GM18858 (cell line): ENCODE results near the gene MRPS16.

Experiments
- ATAC-seq: cut with Tn5 transposase; IDR thresholded peaks from one replicate; pipeline ENCODE4 v1.9.1; 2021; ENCODE audit not compliant: unreplicated experiment

MRPS16 gene

GRCh38 chr10:73244866-73245477, 7.5 kb downstream of the MRPS16 start:
- ATAC-seq: no peak

- no peak for ATAC-seq
These were observed 12.5 kb downstream of the MRPS16 start for GRCh38 chr10:73239908-73240307.

GRCh38 chr10:73238990-73239566, 13.4 kb downstream of the MRPS16 start:
- no peak for ATAC-seq

GRCh38 chr10:73234695-73235094, 17.7 kb downstream of the MRPS16 start:
- no peak for ATAC-seq

- no peak for ATAC-seq
These were observed 18.6 kb downstream of the MRPS16 start for GRCh38 chr10:73233883-73234282.

GRCh38 chr10:73232887-73233286, 19.6 kb downstream of the MRPS16 start:
- ATAC-seq: no peak

- ATAC-seq: no peak
These were observed 22.9 kb downstream of the MRPS16 start for GRCh38 chr10:73229567-73229966.

- ATAC-seq: no peak
These were observed 24.2 kb downstream of the MRPS16 start for GRCh38 chr10:73228247-73228646.

- no peak for ATAC-seq
These were observed 25.8 kb downstream of the MRPS16 start for GRCh38 chr10:73226663-73227062.

- ATAC-seq: no peak
These were observed 26.9 kb downstream of the MRPS16 start for GRCh38 chr10:73225518-73225917.

GRCh38 chr10:73220989-73221388, 31.5 kb downstream of the MRPS16 start:
- ATAC-seq: no peak

- ATAC-seq: no peak
These were observed 33.1 kb downstream of the MRPS16 start for GRCh38 chr10:73219384-73219783.

GRCh38 chr10:73218431-73219191, 33.8 kb downstream of the MRPS16 start:
- no peak for ATAC-seq

GRCh38 chr10:73217628-73218027, 34.8 kb downstream of the MRPS16 start:
- ATAC-seq: no peak

- ATAC-seq: no peak
These were observed 36.7 kb downstream of the MRPS16 start for GRCh38 chr10:73215749-73216148.

- ATAC-seq: no peak
These were observed 41.2 kb downstream of the MRPS16 start for GRCh38 chr10:73211106-73211811.

GRCh38 chr10:73210395-73211105, 41.9 kb downstream of the MRPS16 start:
- ATAC-seq: no peak

- ATAC-seq: no peak
These were observed 42.7 kb downstream of the MRPS16 start for GRCh38 chr10:73209705-73210104.

- ATAC-seq: no peak
These were observed 44.6 kb downstream of the MRPS16 start for GRCh38 chr10:73207883-73208282.

- no peak for ATAC-seq
These were observed 46.1 kb downstream of the MRPS16 start for GRCh38 chr10:73206385-73206784.

- ATAC-seq: no peak
These were observed 46.6 kb downstream of the MRPS16 start for GRCh38 chr10:73205890-73206289.
